ENCODE measurements around the gene ZNHIT6.

Gene ZNHIT6

DNA sequence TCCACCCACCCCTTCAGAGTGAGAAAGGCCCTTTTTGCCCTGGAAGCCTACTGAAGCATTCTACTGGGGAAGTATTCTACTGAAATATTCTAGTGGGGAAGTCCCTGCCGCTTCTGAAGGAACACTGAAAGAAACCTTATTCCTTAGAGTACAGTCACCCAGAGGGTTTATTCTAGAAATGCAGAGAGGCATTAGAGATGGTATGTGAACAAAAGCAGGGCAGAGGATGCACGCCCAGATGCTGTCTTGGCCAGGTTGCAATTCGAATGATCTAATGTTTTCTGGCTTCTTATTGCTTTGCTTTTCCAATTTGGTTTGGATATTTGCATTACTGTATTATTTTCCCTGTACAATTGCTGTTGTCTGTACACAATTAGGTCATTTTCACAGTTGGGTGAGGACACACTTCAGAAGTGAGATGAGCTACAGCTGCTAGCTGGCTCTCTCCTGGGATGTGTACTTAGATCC is 90.6 kb downstream of the ZNHIT6 start:
- peak; percentile 77 for DNase-seq (ENCODE audit: low spot score)

DNA sequence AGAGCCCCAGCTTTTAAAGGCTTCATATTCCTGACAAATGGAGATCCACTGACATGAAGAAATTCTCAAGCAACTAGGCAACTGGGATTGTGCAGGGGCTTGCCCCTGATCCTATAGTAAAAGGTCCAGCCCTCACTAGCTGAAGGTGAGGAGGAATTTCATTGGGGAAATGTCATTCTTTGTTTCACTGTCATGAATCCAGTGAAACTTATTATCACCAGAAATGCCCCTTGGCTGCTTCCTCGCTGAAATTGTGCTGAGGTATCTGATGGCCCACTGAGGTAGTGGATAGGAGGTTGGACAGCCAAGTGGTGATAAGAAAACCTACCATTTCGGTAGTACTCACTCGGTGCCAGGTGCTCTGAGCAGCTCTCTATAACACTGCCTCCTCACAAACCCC is 91.5 kb downstream of the ZNHIT6 start:
- DNase-seq (ENCODE audit: low spot score) = no peak

DNA sequence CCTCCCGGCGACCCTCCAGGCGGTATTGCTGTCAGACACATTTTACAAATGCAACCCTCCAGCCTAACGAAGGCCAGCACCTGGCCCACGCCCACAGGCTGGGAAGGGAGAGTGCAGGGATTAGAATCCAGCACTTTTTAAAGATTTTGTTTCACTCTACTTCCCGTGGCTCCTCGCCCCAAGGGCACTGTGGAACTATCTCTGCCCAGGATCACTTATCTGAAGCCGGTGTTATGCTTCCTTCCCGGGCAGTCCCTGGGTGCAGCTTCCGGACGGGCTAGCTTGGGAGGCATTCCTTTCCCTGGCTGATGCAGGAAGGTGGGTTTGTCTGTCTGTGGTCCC is 91.9 kb downstream of the ZNHIT6 start:
- DNase-seq (ENCODE audit: low spot score) = no peak

DNA sequence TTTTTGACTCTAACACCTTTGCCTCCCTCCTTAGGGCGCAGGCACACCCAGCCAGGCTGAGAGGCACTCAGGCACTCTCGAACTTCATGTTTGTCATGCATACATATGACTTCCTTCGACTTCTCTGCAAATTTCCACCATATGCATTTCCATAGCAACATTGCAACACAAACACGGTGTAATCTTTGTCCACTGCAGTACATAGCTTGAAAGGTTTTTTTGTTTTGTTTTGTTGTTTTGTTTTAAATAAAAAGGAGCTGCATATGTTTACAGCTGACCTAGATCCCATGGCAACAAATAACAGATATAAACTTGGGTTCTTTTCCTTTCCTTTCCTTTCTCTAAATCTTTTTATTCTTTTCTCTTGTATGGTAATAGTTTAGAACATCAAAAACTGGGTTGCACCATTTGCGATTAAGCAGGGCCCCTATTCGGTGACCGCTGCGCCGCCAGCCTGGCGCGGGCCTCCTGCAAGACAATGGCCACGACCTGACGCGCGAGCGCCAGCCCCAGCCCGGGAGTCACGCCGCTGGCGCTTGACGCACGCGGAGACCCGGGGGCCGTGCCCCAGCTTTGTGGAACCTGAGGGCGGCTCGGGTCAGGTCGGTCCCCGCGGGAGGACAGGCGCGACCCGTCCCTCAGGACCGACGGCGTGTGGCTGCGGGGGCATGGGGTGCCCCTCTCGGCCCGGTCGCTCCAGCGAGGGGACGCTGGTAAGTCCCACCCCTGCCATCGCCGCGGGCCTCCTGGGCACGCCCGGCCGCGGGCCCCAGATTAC is 92.5 kb downstream of the ZNHIT6 start:
- DNase-seq (ENCODE audit: low spot score) = no peak

DNA sequence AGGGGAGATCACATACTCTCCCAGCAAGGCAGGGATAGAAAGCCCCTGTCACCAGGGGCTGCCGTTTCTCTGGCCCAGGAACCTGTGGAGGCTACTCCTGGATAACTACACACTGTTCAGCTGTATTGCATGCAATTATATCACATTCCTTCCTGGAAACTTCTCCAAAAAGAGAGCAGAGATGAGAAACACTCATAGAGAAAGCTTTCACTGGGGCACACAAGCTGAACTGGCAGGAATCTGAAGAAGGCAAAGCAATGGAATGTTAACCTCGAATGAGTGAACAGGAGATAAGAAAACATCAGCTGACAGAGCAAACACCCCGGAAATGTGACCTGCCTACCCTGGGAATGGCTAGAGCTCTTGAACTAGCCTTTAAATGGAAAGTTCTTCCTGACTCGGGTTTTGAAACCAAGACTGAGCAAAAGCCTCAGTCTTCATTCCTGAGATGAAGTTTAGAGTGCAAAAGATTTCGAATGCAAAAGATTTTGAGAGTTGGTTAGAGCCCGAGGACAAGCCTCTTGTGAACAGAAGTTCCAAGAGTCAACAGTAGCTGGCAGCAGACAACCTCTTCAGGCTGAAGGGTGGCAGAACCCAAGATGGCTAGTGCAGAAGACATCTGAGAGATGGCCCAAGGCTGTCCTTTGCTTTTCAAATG is 95.4 kb downstream of the ZNHIT6 start:
- DNase-seq (ENCODE audit: low spot score) = peak; percentile 84

DNA sequence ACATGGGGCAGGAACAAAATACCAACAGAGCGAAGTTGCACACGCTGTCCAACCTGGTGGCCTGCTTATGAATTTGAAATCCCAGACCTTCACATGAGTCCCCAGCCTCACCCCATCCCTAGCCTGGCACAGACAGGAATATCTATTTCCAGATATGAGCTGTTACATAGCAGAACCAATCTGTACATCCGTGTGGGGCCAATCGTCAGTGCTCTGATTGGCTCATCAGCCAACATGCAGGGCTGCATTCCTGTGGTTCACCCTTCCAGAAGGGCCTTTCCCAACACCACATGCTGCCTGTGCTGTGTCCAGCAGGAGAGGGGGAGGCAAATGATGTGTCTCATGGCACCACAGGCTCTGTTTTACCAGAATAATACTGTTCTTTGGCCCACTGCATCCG is 96.4 kb downstream of the ZNHIT6 start:
- DNase-seq (ENCODE audit: low spot score) = peak; percentile 90

DNA sequence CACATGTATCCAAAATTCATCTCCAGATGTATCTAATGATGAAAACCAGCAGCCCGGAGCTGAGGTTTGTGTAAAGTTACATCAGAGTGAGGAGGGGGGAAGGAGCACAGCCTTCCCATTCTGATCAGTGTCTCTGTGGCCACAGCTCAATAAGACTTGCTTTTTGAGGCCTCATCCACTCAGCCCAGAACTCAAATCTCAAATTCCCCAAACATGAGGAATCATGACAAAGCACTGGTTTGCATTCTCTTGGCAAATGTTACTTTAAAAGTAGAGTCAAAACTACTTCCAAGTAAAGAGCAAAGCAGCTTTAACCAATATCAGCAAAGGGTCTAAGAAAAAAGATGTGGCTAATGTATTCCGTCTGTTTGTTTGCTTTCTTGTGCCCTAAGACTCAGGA is 96.8 kb downstream of the ZNHIT6 start:
- DNase-seq (ENCODE audit: low spot score) = peak; percentile 71

DNA sequence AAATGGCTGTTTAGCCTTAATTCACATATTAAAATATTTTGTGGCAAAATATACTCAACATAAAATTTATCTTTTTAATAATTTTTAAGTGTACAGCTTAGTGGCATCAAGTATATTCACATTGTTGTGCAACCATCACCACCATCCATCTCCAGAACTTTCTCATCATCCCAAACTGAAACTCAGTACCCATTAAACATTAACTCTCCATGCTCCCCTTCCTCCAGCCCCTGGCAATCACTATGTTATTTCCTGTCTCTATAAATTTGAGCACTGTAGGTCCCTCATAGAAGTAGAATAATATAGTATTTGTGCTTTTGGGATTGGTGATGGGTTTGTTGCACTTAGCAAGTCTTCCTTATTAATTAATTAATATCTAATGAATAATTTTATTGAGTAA is 98.3 kb downstream of the ZNHIT6 start:
- no peak for DNase-seq (ENCODE audit: low spot score)

DNA sequence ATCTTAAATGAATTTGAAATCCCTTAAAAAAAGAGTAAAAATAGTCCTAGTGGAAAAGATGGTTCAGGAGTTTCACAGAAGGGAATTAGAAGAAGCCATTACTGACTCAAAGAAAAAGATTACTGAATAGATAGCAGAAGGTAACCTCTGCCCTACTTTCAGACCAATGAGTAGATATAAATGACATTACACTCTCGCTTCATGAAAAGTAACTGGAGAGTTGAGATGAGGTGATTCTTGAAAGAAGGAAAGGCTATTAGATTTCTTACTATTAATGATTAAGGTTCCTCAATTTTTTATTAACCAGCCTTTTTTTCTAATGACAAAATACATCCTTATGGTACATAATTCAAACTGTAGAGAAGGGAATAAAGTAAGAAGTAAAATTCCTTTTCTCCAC is 99.4 kb downstream of the ZNHIT6 start:
- no peak for DNase-seq (ENCODE audit: low spot score)

DNA sequence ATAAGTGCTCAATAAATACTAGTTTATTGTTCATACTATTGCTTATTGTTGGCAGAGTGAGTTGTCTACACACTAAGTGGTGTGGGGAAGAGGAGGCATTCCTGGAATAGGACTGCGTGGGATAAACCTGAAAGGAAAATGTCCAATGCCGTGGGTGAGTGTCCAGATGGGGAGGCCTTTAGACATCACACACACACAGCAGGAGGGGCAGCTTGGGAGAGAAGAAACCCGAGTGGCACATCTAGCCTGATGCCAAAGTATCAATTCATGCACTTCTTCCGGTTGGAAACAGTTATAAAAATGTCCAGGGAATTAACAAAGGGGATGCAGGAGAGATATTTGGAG is 100.3 kb downstream of the ZNHIT6 start:
- DNase-seq (ENCODE audit: low spot score) = no peak

DNA sequence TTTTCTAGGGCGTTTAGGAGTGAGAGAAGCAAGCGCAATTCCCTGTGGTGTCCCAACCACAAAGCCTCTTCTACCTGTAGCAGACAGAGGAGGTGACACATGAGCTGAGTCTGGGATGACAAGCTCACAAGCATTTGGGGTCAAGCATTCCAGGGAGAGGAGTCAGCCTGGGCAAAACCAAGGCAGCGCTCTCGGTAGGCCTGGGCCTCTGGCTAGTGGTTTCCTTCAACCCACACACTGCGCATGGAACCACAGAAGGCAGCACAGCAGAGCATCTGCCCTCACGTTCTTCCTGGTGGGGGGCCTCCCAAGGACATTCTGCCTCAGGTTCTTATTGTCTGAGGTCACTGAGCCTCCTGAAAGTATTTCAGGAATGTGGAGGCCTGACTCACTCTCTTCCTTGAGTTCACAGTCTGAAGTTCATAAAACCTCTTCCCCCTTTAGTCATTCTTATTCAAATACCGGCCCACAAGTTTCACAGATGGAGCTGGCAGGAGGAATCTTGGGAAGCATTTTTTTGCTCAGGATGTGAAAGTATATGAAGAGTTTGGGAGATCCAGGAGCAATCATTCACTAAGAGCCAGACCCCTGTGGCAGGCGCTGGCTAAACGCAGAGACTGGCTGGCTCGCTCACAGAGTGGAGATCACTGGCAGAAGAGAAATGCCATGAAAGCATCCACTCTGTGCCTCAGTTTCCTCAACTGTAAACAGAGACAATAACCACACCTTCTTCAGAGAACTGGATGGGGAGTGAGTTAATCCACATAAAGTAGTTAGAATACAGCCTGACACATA is 100.9 kb downstream of the ZNHIT6 start:
- DNase-seq (ENCODE audit: low spot score) = peak; percentile 91

DNA sequence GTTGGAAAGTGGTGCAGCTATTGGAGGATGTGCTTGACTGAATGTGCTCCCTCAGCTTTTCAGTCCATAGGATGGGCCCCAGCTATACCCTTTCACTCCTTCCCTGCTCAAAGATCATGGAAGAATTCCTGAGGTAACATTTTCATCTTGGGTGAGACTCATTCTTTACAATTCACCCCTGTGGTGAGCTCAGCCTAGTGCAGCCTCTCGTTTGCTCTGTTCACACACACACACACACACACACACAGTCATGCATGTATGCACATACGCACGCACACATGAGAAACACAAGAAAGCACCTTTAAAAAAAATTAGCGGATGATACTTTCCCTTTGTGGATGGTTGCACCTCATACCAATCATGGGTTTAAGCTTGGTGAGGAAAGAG is 101.8 kb downstream of the ZNHIT6 start:
- DNase-seq (ENCODE audit: low spot score) = no peak

DNA sequence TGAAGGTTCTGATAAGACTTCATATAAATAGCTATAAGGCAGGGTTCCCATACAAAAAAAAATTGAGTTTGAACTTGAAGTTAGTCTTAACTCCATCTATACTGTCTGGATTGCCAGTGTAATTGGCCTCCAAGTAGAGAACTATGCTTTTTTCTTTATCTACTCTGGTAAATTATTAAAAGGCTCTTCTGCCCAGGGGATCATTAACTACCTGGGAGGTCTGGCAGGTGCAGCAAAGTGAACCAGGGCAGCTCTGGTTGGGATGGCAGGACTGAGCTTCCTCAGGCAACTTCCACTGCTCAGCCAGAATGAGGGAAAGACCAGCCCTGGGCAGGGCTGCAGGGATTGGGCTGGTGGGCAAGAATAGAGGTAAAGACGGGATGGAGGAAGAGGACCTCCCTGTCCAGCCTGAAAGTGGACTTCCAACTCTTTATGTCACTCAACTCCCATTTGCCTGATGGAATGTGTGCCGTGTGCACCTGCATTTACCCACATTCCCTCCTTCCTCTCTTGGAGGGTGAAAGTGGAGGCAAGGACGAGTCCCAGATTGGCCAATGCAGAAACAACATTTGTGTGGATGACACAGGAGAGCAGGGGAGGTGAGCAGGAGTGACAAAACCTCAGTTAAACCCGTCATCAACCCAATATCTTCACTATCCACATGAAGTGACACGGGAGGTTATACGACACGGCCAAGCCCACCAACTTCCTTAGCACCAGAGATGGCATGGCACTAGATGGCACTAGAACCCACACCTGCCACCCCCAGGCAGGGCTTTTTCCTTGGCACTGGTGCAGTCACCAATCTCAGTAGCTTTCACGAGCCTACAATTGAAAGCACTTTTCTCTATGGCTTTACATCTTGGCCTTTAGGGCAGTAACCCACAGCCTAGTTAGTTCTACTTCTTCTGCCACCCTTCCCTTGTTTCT is 102.5 kb downstream of the ZNHIT6 start:
- no peak for DNase-seq (ENCODE audit: low spot score)

DNA sequence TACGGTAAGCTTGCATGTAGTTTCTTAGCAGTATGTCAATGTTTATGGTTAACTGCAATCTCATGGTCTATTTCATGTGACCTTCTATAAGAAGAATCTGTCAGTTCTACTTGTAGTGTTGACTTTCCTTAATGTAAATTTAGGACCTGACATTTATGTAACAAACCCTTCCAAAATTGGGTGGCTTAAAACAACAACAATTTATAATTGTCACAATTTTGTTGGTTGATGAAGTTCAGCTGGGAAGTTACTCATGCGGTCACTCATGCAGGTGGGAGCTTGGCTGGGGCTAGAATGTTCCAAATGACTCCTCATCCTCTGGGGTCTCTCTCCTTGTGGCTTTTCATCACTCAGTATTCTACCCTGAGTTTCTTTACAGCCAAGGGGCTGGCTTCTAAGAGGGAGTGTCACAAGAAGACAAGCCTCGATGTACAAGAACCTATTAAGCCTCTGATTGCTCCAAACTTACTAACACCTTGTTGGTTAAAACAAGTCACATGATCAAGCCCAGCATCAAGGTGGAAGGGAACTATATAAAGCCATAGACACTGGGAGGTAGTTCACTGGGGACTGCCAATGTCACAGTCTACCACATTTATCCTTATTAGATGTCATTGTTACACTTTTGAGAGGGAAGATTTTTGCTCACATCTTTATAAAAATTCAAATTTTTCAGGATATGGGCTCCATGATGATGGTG is 103.8 kb downstream of the ZNHIT6 start:
- no peak for DNase-seq (ENCODE audit: low spot score)

DNA sequence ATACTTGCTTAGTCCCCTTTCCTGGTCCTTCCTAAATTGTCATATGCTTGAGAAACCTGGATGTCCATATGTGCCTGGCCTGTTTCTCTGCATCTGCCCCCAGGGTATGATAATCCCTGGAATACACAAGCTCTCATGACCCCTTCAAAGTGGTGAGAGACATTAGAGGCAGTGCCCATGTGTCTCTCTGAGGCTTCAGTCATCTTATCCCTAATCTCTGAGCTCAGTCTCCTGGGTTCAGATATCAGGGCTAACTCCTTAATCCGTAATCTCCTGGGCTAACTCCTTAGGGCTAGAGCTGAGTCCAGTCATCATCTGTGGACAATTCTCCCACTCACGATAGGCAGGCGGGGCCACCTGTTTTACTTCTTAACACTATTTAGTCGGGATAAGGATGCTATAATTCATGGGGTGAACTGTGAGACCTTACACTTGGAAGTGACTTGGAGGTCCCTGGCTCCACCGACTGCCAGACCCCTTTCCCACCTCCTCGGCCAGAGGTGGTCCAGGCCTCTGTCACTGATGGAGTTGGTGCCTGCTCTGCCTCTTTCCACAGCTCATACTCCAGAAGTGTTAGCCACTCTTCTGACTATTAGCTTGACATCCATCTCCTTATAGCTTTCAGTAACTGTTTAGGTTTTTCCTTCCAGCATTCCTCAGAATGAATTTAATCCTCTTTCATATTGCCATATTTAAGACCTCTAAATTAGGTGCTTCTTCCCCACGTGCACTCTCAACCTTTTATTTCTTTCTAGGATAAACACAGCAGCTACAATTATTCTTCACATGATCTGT is 105.0 kb downstream of the ZNHIT6 start:
- DNase-seq (ENCODE audit: low spot score) = no peak

DNA sequence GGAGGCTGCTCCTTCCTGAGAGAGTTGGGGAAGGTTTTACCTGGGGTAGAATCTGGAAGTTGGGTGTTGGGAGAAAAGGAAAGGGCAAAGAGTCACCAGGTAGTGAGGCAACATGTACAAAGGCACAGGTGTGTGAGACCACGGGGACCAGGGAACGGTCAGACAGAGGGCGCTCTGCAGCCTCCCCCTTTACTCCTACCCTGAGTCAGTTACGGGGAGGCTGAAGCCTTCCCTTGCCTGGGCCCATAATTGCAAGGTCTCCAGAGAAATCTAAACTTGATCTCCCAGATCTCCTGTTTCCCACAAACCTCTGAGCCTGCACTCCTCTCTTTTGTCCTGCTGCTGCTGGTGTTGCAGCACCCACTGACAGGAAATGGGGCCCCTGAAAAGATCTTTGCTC is 105.7 kb downstream of the ZNHIT6 start:
- no peak for DNase-seq (ENCODE audit: low spot score)

DNA sequence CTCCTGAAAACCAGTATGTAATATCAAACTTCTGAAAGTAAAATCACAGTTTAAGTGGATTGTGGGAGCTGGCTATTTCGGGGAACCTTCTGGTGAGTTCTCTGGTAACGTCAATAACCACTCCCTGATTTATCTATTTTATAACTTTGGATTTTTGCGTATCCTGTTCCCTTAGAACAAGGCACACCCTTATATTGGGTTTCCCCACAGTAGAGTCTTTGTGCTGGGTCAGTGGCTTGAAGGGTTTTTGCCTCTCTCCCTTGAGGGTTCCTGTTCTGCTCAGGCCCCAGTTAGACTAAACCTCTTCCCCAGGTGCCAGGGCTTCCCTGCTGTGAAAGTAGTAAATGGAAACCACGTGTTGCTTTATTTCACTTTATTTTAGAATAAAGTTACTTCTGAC is 106.3 kb downstream of the ZNHIT6 start:
- DNase-seq (ENCODE audit: low spot score) = no peak

DNA sequence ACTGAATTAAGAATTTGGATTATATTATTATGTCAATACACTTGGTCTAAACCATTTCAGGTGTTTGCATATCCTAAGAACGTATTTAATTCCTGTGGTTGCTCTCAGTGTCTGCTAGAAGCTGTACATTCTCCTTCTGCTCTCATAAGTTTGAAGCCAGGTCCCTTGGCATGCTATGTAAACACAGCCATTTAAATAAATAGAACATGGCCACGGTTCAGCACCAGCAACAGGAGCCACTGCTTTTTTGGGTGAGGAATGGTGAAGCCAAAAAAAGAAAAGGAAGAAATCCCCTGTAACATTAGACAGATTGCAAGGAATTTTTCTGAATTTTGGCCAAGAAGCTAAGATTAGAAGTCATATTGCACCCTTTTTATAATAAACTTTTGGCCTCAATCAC is 108.6 kb downstream of the ZNHIT6 start:
- no peak for DNase-seq (ENCODE audit: low spot score)

Measured in GM03348 (cell line).